Loucy (cell line): ENCODE data around the gene FABP6.

Experiments used
- H2AFZ ChIP-seq: fragments of 200-600 bp; sonication (generic); 2 replicates; pipeline ENCODE4 v1.6.0; 2016; ENCODE audit warnings: antibody characterized with exemption, mild to moderate bottlenecking, low read length, moderate library complexity
- H3F3A ChIP-seq: fragments of 200-600 bp; 2 replicates; pipeline ENCODE4 v1.6.0; 2016; ENCODE audit warnings: antibody characterized with exemption, low read depth, mild to moderate bottlenecking
- H3K27me3 ChIP-seq: fragments of 200-600 bp; sonication (generic); 2 replicates; pipeline ENCODE4 v1.6.1; 2014; ENCODE audit warnings: low read length, mild to moderate bottlenecking; ENCODE audit not compliant: insufficient read depth, poor library complexity, severe bottlenecking
- H3K36me3 ChIP-seq: fragments of 200-600 bp; sonication (generic); 2 replicates; pipeline ENCODE4 v1.6.1; 2016; ENCODE audit warnings: low read length; ENCODE audit not compliant: insufficient read depth
- H3K4me1 ChIP-seq: fragments of 200-600 bp; sonication (generic); 2 replicates; pipeline ENCODE4 v1.5.1; 2014; ENCODE audit warnings: low read length, mild to moderate bottlenecking; ENCODE audit not compliant: insufficient read depth, poor library complexity, severe bottlenecking
- H3K4me2 ChIP-seq: fragments of 200-600 bp; sonication (generic); 2 replicates; pipeline ENCODE4 v1.6.0; 2014; ENCODE audit warnings: antibody characterized with exemption, low read length, low read depth, mild to moderate bottlenecking; ENCODE audit not compliant: poor library complexity, severe bottlenecking
- H3K4me3 ChIP-seq: fragments of 200-600 bp; sonication (generic); 2 replicates; pipeline ENCODE4 v1.5.1; 2014; ENCODE audit warnings: low read length, mild to moderate bottlenecking, mixed read lengths; ENCODE audit not compliant: poor library complexity, severe bottlenecking
- H3K79me2 ChIP-seq: fragments of 200-600 bp; sonication (generic); 2 replicates; pipeline ENCODE4 v1.6.1; 2014; ENCODE audit warnings: low read length; ENCODE audit not compliant: insufficient read depth
- H3K9ac ChIP-seq: fragments of 200-600 bp; sonication (generic); 2 replicates; pipeline ENCODE4 v1.6.0; 2014; ENCODE audit warnings: mild to moderate bottlenecking, low read depth, low read length, moderate library complexity; ENCODE audit not compliant: poor library complexity, severe bottlenecking
- H3K9me2 ChIP-seq: fragments of 200-600 bp; sonication (generic); replicated peaks from 2 replicates; pipeline ENCODE4 v1.6.1; 2016; ENCODE audit warnings: low read depth, low read length, mixed read lengths
- H3K9me3 ChIP-seq: fragments of 200-600 bp; sonication (generic); 2 replicates; pipeline ENCODE4 v1.6.1; 2014; ENCODE audit warnings: mild to moderate bottlenecking, antibody characterized with exemption, low read length, low read depth; ENCODE audit not compliant: insufficient read depth
- H4K20me1 ChIP-seq: fragments of 200-600 bp; sonication (generic); 2 replicates; pipeline ENCODE4 v1.6.0; 2014; ENCODE audit warnings: antibody characterized with exemption, low read length, mild to moderate bottlenecking; ENCODE audit not compliant: insufficient read depth, poor library complexity, severe bottlenecking
- EZH2phosphoT487 ChIP-seq: fragments of 200-600 bp; IDR thresholded peaks from 2 replicates; pipeline ENCODE4 v1.6.1; 2018; ENCODE audit warnings: antibody characterized with exemption, mild to moderate bottlenecking, moderate library complexity, borderline replicate concordance
- TF ChIP-seq, protein P1 (sequence below): fragments of 200-600 bp; sonication (generic); conservative IDR thresholded peaks from 2 replicates; pipeline ENCODE4 v1.5.1; 2014; ENCODE audit warnings: mild to moderate bottlenecking, antibody characterized with exemption, low read length

The FABP6 gene

DNA sequence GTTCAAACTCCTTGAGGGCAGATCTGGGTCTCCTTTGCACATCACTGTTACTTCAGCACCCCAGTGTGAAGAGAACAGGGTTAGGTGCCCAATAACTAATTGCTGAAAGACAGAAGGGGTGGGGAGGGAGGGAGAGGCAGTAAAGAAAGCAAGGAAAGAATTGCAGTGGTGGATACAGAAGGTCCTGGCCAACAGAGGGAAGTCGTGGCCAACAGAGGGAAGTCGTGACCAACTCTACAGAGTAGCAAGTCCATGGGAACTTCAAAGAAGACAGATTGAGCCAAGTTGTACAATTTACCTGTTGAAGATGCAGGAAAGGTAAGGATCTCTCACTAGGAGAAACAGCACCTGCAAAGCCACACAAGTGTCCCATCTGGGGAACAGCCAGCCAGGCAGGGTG, 56.0 kb downstream of the FABP6 start:
- H3K9me3 ChIP-seq, result no peaks in the 10 kb centered on the region
- no peak overlapping the region for H2AFZ ChIP-seq
- TF ChIP-seq EZH2phosphoT487, result no peak
- TF ChIP-seq, protein P1, sequence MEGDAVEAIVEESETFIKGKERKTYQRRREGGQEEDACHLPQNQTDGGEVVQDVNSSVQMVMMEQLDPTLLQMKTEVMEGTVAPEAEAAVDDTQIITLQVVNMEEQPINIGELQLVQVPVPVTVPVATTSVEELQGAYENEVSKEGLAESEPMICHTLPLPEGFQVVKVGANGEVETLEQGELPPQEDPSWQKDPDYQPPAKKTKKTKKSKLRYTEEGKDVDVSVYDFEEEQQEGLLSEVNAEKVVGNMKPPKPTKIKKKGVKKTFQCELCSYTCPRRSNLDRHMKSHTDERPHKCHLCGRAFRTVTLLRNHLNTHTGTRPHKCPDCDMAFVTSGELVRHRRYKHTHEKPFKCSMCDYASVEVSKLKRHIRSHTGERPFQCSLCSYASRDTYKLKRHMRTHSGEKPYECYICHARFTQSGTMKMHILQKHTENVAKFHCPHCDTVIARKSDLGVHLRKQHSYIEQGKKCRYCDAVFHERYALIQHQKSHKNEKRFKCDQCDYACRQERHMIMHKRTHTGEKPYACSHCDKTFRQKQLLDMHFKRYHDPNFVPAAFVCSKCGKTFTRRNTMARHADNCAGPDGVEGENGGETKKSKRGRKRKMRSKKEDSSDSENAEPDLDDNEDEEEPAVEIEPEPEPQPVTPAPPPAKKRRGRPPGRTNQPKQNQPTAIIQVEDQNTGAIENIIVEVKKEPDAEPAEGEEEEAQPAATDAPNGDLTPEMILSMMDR, result no peak
- no peaks in the 10 kb centered on the region for H3K27me3 ChIP-seq
- H3K9me2 ChIP-seq, result no peaks in the 10 kb centered on the region
- H3K79me2 ChIP-seq, result peaks cover 41% of the 10 kb centered on the region
- H4K20me1 ChIP-seq, result no peaks in the 10 kb centered on the region
- no peak overlapping the region for H3K4me3 ChIP-seq
- H3K4me2 ChIP-seq, result no peak overlapping the region
- no peaks in the 10 kb centered on the region for H3F3A ChIP-seq
- peaks cover 1% of the 10 kb centered on the region; the same call in 1 of the 2 replicates for H3K36me3 ChIP-seq
- H3K9ac ChIP-seq, result no peak overlapping the region
- peaks cover 12% of the 10 kb centered on the region for H3K4me1 ChIP-seq

GRCh38 chr5:160286947-160287346, 57.6 kb downstream of the FABP6 start:
- Histone ChIP-seq H3K4me1 (peaks cover 12% of the 10 kb centered on the region), H3K4me3 (no peak overlapping the region), H3K4me2 (no peak overlapping the region), H4K20me1 (no peaks in the 10 kb centered on the region), H3K9me2 (no peaks in the 10 kb centered on the region), H3F3A (no peaks in the 10 kb centered on the region), H2AFZ (no peak overlapping the region), H3K9ac (no peak overlapping the region), H3K79me2 (peaks cover 51% of the 10 kb centered on the region), H3K36me3 (no peaks in the 10 kb centered on the region), H3K27me3 (no peaks in the 10 kb centered on the region), H3K9me3 (no peaks in the 10 kb centered on the region)
- TF ChIP-seq, protein P1, result no peak
- no peak for TF ChIP-seq EZH2phosphoT487

DNA sequence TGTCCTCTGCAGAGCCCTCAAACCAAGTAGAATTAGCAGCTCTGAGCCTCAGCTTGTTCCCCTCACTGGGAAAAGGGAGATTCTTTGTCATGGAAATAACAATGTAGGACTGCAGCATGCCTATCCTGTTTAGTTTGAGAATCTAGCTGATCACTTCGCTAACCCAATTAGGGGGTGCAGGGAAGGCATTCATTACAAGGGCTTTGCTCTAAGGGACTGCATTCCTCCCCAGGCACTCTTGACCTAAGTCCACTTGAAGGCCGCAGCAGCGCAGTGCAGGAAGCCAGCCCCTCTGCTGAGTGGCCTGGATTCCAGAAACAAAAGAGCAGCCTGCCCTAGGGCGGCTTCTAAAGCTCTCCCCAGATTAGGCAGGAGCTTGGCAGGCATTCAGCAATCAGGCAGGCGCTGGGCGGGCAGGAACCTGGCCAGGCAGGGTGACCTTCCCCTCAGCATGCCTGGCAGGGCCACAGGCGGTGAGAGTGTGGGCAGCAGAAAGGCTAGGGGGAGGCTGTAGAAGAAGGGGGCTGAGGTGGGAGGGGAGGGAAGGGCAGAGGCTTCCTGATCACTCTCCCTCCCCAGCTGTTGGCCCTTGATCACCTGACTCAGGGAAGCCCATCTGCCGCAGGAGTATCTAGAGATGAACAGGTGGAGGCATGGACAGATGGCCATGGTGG, 58.2 kb downstream of the FABP6 start:
- H3K79me2 ChIP-seq, result peaks cover 50% of the 10 kb centered on the region
- no peaks in the 10 kb centered on the region for H3K36me3 ChIP-seq
- H3K9ac ChIP-seq, result no peak overlapping the region
- H3K4me2 ChIP-seq, result no peak overlapping the region
- H3K27me3 ChIP-seq, result no peaks in the 10 kb centered on the region
- H4K20me1 ChIP-seq, result no peaks in the 10 kb centered on the region
- TF ChIP-seq EZH2phosphoT487, result no peak
- TF ChIP-seq, protein P1, result no peak
- no peaks in the 10 kb centered on the region for H3K9me2 ChIP-seq
- H3F3A ChIP-seq, result no peaks in the 10 kb centered on the region
- no peaks in the 10 kb centered on the region for H3K9me3 ChIP-seq
- no peak overlapping the region for H2AFZ ChIP-seq
- H3K4me3 ChIP-seq, result no peak overlapping the region
- H3K4me1 ChIP-seq, result peaks cover 12% of the 10 kb centered on the region
